ENCODE data around the gene AGFG1. TPM values are rescaled to one million over a fixed set of nuclear protein-coding genes. Genes with fewer than 3 reads are reported as not detected.
A peak's percentile ranks its signal among the peaks of the same experiment; 100 is the strongest.

AGFG1 gene, protein sequence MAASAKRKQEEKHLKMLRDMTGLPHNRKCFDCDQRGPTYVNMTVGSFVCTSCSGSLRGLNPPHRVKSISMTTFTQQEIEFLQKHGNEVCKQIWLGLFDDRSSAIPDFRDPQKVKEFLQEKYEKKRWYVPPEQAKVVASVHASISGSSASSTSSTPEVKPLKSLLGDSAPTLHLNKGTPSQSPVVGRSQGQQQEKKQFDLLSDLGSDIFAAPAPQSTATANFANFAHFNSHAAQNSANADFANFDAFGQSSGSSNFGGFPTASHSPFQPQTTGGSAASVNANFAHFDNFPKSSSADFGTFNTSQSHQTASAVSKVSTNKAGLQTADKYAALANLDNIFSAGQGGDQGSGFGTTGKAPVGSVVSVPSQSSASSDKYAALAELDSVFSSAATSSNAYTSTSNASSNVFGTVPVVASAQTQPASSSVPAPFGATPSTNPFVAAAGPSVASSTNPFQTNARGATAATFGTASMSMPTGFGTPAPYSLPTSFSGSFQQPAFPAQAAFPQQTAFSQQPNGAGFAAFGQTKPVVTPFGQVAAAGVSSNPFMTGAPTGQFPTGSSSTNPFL
- total RNA-seq, result 100 to 1,000 TPM; 126 to 135 TPM
- polyA plus RNA-seq (ENCODE audit: insufficient read depth, low read depth, low replicate concordance), result 192 TPM
- long read RNA-seq, donor 1, full-length matches to known transcripts, result 3 of 3 reads
- long read RNA-seq, donor 1, partial matches to known transcripts, result 0 of 3 reads
- long read RNA-seq, donor 1, other reads (novel, unspliced or antisense), result 0 of 3 reads
- long read RNA-seq, donor 2, partial matches to known transcripts, result 5 of 5 reads
- long read RNA-seq, donor 2, other reads (novel, unspliced or antisense), result 0 of 5 reads

DNA sequence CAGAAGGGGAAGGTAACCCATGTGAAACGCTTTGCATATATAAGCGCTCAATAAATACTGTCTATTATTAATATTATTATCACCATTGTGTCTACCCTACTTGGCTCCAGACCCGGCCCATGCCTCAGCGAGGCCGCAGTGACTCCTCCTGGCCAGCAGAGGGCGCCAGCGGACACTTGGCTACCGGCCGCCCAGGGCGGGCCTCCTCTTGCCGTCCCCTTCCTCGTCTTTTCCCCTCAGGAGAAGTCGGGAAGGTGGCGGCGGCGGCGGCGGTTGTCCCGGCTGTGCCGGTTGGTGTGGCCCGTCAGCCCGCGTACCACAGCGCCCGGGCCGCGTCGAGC, at the start of gene AGFG1:
Gene AGFG1, plus strand, starts transcription at position 233 of the 341 bp plus-strand sequence. CDS start 266 bp downstream, outside the sequence.
- H3K4me1 ChIP-seq, result peaks cover 10% of the 10 kb centered on the region
- no peaks in the 10 kb centered on the region for H3K27me3 ChIP-seq
- intact Hi-C loops (cut with DNase I; ENCODE audit: low total_unique reads), result no loop called here
- H3K9me3 ChIP-seq, result no peaks in the 10 kb centered on the region
- TF ChIP-seq POLR2A (IDR thresholded peaks at IDR 0.05), result no peak
- TF ChIP-seq, protein P1, sequence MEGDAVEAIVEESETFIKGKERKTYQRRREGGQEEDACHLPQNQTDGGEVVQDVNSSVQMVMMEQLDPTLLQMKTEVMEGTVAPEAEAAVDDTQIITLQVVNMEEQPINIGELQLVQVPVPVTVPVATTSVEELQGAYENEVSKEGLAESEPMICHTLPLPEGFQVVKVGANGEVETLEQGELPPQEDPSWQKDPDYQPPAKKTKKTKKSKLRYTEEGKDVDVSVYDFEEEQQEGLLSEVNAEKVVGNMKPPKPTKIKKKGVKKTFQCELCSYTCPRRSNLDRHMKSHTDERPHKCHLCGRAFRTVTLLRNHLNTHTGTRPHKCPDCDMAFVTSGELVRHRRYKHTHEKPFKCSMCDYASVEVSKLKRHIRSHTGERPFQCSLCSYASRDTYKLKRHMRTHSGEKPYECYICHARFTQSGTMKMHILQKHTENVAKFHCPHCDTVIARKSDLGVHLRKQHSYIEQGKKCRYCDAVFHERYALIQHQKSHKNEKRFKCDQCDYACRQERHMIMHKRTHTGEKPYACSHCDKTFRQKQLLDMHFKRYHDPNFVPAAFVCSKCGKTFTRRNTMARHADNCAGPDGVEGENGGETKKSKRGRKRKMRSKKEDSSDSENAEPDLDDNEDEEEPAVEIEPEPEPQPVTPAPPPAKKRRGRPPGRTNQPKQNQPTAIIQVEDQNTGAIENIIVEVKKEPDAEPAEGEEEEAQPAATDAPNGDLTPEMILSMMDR (IDR thresholded peaks at IDR 0.05), result peak; percentile 89 to 97 (median 95)
- peak within 1 kb of the TSS; percentile 90 to 91 for H3K4me3 ChIP-seq
- peak; percentile 92 for DNase-seq
- H3K27ac ChIP-seq, result peak within 1 kb of the TSS; percentile 86 to 90
- no peaks in the 10 kb centered on the region for H3K36me3 ChIP-seq (ENCODE audit: low read depth, missing control alignments)
- 0 to 2% methylated on average over 7 to 27 of the region's 28 CpGs for WGBS, 2 donors

DNA sequence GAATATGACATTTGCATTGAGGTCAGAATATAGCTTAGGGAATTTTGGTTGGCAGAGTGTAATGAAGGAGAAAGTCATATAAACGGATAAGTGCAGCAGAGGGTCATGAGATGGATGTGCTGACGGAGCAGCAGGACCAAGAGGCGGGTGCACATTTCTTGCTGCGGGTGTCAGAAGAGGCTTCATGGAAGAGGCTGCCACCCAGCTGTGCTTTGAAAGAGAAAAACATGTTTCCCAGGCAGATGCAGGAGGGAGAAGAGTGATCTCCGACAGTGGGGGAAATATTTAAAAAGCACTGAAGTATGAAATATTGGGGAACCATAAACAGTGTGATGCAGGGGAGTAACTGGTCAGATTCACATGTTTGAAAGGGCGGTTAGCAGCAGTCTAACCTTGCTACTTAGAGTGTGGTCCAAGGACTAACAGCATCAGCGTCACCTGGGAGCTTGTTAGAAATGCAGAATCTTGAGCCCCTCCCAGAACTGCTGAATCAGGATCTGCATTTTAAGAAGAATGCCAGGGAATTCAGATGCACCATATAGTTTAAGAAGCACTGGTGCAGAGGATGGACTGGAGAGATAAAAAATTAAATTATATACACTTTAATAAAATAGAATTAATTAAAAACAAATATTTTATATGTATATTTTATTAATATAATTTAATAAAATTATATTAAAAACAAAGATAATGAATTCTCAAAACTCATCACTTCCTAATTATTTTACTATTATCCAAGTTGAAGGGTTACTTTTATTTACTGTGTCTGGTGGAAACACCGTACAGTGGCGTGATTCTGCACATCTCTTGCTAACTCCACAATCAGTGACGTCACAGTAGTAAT, 48.1 kb upstream of the AGFG1 start:
- H3K4me1 ChIP-seq, result no peaks in the 10 kb centered on the region
- H3K27me3 ChIP-seq, result no peaks in the 10 kb centered on the region
- no peaks in the 10 kb centered on the region for H3K9me3 ChIP-seq
- WGBS, 2 donors, result 73 to 77% methylated on average over 10 of the region's 10 CpGs
- H3K4me3 ChIP-seq, result no peak overlapping the region
- DNase-seq, result no peak
- intact Hi-C loops (cut with DNase I; ENCODE audit: low total_unique reads), result no loop called here
- H3K36me3 ChIP-seq (ENCODE audit: low read depth, missing control alignments), result no peaks in the 10 kb centered on the region
- no peak overlapping the region for H3K27ac ChIP-seq
- TF ChIP-seq, protein P1 (IDR thresholded peaks at IDR 0.05), result no peak
- no peak for TF ChIP-seq POLR2A (IDR thresholded peaks at IDR 0.05)

DNA sequence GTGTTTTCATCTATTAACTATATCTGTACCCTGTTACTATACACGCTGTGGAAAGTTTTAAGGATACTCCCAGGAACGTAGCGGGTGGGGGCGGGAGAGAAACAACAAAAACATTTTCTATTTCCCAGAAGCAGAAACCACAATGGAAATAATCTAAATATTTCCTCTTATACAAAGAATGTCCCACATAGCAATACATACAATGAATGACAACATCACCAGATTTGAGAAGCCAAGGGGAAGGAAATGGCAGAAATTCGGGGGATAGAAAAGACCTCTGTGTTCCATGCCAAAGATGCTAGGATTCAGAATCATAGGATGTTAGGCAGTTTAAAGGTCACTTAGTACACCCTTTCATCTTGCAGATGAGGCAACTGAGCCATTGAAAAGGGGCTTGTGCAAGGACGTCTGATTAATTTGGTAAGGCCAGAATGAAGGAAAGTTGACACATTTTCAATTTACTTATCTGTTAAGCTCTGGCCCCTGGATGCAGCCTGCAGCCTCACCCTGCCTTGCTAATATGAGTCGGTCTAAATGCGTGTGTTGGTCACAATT, 43.1 kb upstream of the AGFG1 start:
- Histone ChIP-seq H3K27me3 (no peaks in the 10 kb centered on the region), H3K9me3 (no peaks in the 10 kb centered on the region), H3K4me3 (no peak overlapping the region), H3K4me1 (no peaks in the 10 kb centered on the region), H3K36me3 (ENCODE audit: low read depth, missing control alignments) (no peaks in the 10 kb centered on the region), H3K27ac (no peak overlapping the region)
- DNase-seq, result no peak
- intact Hi-C loops (cut with DNase I; ENCODE audit: low total_unique reads), result no loop called here
- WGBS, 2 donors, result 75 to 83% methylated on average over 8 of the region's 8 CpGs
- no peak for TF ChIP-seq POLR2A (IDR thresholded peaks at IDR 0.05)
- TF ChIP-seq, protein P1 (IDR thresholded peaks at IDR 0.05), result no peak

DNA sequence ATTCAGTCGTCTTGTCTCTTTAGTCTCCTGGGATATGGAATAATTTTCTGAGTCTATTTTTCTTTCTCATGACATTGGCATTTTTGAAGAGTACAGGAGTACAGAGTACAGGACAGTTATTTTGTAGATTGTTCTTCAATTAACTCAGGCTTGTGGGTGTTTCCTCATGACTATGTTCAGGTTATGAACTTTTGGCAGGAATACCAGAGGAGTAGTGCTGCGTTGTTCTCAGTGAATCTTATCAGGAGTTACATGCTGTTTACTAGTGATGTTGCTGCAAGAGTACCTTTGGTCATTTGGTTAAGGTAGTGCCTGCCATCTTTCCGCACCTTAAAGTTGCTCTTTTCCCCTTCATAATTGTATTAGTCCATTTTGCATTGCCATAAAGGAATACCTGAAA, 41.3 kb upstream of the AGFG1 start:
- 49 to 65% methylated on average over 3 of the region's 3 CpGs for WGBS, 2 donors
- H3K36me3 ChIP-seq (ENCODE audit: low read depth, missing control alignments), result no peaks in the 10 kb centered on the region
- H3K27me3 ChIP-seq, result no peaks in the 10 kb centered on the region
- H3K4me1 ChIP-seq, result no peaks in the 10 kb centered on the region
- intact Hi-C loops (cut with DNase I; ENCODE audit: low total_unique reads), result no loop called here
- no peaks in the 10 kb centered on the region for H3K9me3 ChIP-seq
- TF ChIP-seq, protein P1 (IDR thresholded peaks at IDR 0.05), result no peak
- TF ChIP-seq POLR2A (IDR thresholded peaks at IDR 0.05), result no peak
- no peak overlapping the region for H3K4me3 ChIP-seq
- no peak overlapping the region for H3K27ac ChIP-seq
- DNase-seq, result no peak

Data from testis (tissue), 5 donors.